SJCRH30 (cell line): ENCODE results near the gene MIA2. TPM values are rescaled to one million over a fixed set of nuclear protein-coding genes. Genes with fewer than 3 reads are reported as not detected.

Source experiments
- DNase-seq, 2 experiments: peaks; one replicate each; pipeline ENCODE4 v3.0.0-alpha.2; 2015 to 2020
- H3K27ac ChIP-seq: fragments of 250-450 bp; sonication (Bioruptor Pico); 2 replicates; pipeline ENCODE4 v1.5.1; 2020; ENCODE audit warnings: mild to moderate bottlenecking, moderate library complexity
- H3K27me3 ChIP-seq: fragments of 250-450 bp; sonication (Bioruptor Pico); 2 replicates; pipeline ENCODE4 v1.5.1; 2020; ENCODE audit warnings: mild to moderate bottlenecking, moderate library complexity
- H3K36me3 ChIP-seq: fragments of 250-450 bp; sonication (Bioruptor Pico); 2 replicates; pipeline ENCODE4 v1.5.1; 2020; ENCODE audit warnings: mild to moderate bottlenecking, moderate library complexity
- H3K4me1 ChIP-seq: fragments of 250-450 bp; sonication (Bioruptor Pico); 2 replicates; pipeline ENCODE4 v1.5.1; 2020; ENCODE audit warnings: mild to moderate bottlenecking, moderate library complexity
- H3K4me3 ChIP-seq: fragments of 250-450 bp; sonication (Bioruptor Pico); 2 replicates; pipeline ENCODE4 v1.5.1; 2020; ENCODE audit warnings: mild to moderate bottlenecking, moderate library complexity
- H3K9me3 ChIP-seq: fragments of 250-450 bp; sonication (Bioruptor Pico); replicated peaks from 2 replicates; pipeline ENCODE4 v1.5.1; 2020; ENCODE audit warnings: mild to moderate bottlenecking, moderate library complexity
- total RNA-seq: library from RNA; depleted of rRNA; stranded (reverse); fragments of >200 nt; shearing (Covaris generic); gene quantifications from 2 replicates; pipeline ENCODE4 v1.2.3, GENCODE V29; 2014

Gene MIA2
- total RNA-seq, 1 experiment from 2014 or later, result 20.5 TPM

GRCh38 chr14:39366460-39367386, 133.0 kb downstream of the MIA2 start:
- Histone ChIP-seq H3K36me3 (no peaks in the 10 kb centered on the region), H3K9me3 (no peaks in the 10 kb centered on the region; the same call in 1 of the 2 replicates), H3K4me1 (no peaks in the 10 kb centered on the region), H3K27ac (no peak overlapping the region), H3K27me3 (no peaks in the 10 kb centered on the region), H3K4me3 (no peak overlapping the region)
- no peak for DNase-seq

GRCh38 chr14:39367387-39367751, 133.7 kb downstream of the MIA2 start:
- Histone ChIP-seq H3K9me3 (no peaks in the 10 kb centered on the region; the same call in 1 of the 2 replicates), H3K27ac (no peak overlapping the region), H3K27me3 (no peaks in the 10 kb centered on the region), H3K4me1 (no peaks in the 10 kb centered on the region), H3K4me3 (no peak overlapping the region), H3K36me3 (no peaks in the 10 kb centered on the region)
- no peak for DNase-seq

- Histone ChIP-seq H3K36me3 (no peaks in the 10 kb centered on the region), H3K4me3 (no peak overlapping the region), H3K4me1 (no peaks in the 10 kb centered on the region), H3K9me3 (no peaks in the 10 kb centered on the region; the same call in 1 of the 2 replicates), H3K27ac (no peak overlapping the region), H3K27me3 (no peaks in the 10 kb centered on the region)
- DNase-seq, result peak; percentile 56 to 74
These were observed 134.7 kb downstream of the MIA2 start for GRCh38 chr14:39368261-39368959.

GRCh38 chr14:39369029-39369428, 135.3 kb downstream of the MIA2 start:
- DNase-seq, result no peak
- Histone ChIP-seq H3K36me3 (no peaks in the 10 kb centered on the region), H3K27ac (no peak overlapping the region), H3K4me1 (no peaks in the 10 kb centered on the region), H3K4me3 (no peak overlapping the region), H3K27me3 (no peaks in the 10 kb centered on the region), H3K9me3 (no peaks in the 10 kb centered on the region; the same call in 1 of the 2 replicates)

GRCh38 chr14:39370415-39370814, 136.7 kb downstream of the MIA2 start:
- Histone ChIP-seq H3K9me3 (no peaks in the 10 kb centered on the region), H3K4me3 (no peak overlapping the region), H3K4me1 (no peaks in the 10 kb centered on the region), H3K36me3 (no peaks in the 10 kb centered on the region), H3K27me3 (no peaks in the 10 kb centered on the region), H3K27ac (no peak overlapping the region)
- no peak for DNase-seq

GRCh38 chr14:39372656-39373055, 138.9 kb downstream of the MIA2 start:
- DNase-seq, result no peak
- Histone ChIP-seq H3K4me1 (no peaks in the 10 kb centered on the region), H3K9me3 (no peaks in the 10 kb centered on the region), H3K27me3 (no peaks in the 10 kb centered on the region), H3K4me3 (no peak overlapping the region), H3K36me3 (no peaks in the 10 kb centered on the region), H3K27ac (no peak overlapping the region)

GRCh38 chr14:39374851-39375250, 141.1 kb downstream of the MIA2 start:
- Histone ChIP-seq H3K4me3 (no peak overlapping the region), H3K9me3 (no peaks in the 10 kb centered on the region), H3K4me1 (no peaks in the 10 kb centered on the region), H3K36me3 (no peaks in the 10 kb centered on the region), H3K27me3 (no peaks in the 10 kb centered on the region), H3K27ac (no peak overlapping the region)
- no peak for DNase-seq

GRCh38 chr14:39376667-39377403, 143.1 kb downstream of the MIA2 start:
- H3K27ac ChIP-seq, result no peak overlapping the region

GRCh38 chr14:39381366-39381765, 147.7 kb downstream of the MIA2 start:
- no peaks in the 10 kb centered on the region for H3K4me1 ChIP-seq
- no peak for DNase-seq
- H3K9me3 ChIP-seq, result no peaks in the 10 kb centered on the region
- H3K27ac ChIP-seq, result no peak overlapping the region
- no peak overlapping the region for H3K4me3 ChIP-seq
- H3K27me3 ChIP-seq, result no peaks in the 10 kb centered on the region
- H3K36me3 ChIP-seq, result no peaks in the 10 kb centered on the region

More at GRCh38 chr14:39376667-39377403, 143.1 kb downstream of the MIA2 start:
- no peaks in the 10 kb centered on the region for H3K36me3 ChIP-seq
- H3K27me3 ChIP-seq, result no peaks in the 10 kb centered on the region
- no peaks in the 10 kb centered on the region for H3K9me3 ChIP-seq
- DNase-seq, result no peak
- no peak overlapping the region for H3K4me3 ChIP-seq
- H3K4me1 ChIP-seq, result no peaks in the 10 kb centered on the region

GRCh38 chr14:39382463-39382862, 148.7 kb downstream of the MIA2 start:
- H3K4me3 ChIP-seq, result no peak overlapping the region
- H3K4me1 ChIP-seq, result no peaks in the 10 kb centered on the region
- no peaks in the 10 kb centered on the region for H3K27me3 ChIP-seq
- H3K36me3 ChIP-seq, result no peaks in the 10 kb centered on the region
- H3K9me3 ChIP-seq, result no peaks in the 10 kb centered on the region
- no peak overlapping the region for H3K27ac ChIP-seq
- no peak for DNase-seq

- Histone ChIP-seq H3K36me3 (no peaks in the 10 kb centered on the region), H3K27me3 (no peaks in the 10 kb centered on the region), H3K9me3 (no peaks in the 10 kb centered on the region), H3K27ac (no peak overlapping the region), H3K4me3 (no peak overlapping the region), H3K4me1 (no peaks in the 10 kb centered on the region)
- no peak for DNase-seq
These were observed 149.4 kb downstream of the MIA2 start for GRCh38 chr14:39383026-39383660.

- no peaks in the 10 kb centered on the region for H3K27me3 ChIP-seq
- DNase-seq, result no peak
- no peaks in the 10 kb centered on the region for H3K36me3 ChIP-seq
- H3K9me3 ChIP-seq, result no peaks in the 10 kb centered on the region
- no peak overlapping the region for H3K4me3 ChIP-seq
- no peaks in the 10 kb centered on the region for H3K4me1 ChIP-seq
- no peak overlapping the region for H3K27ac ChIP-seq
These were observed 150.0 kb downstream of the MIA2 start for GRCh38 chr14:39383741-39384140.

- no peak overlapping the region for H3K27ac ChIP-seq
- H3K9me3 ChIP-seq, result no peaks in the 10 kb centered on the region
- H3K27me3 ChIP-seq, result no peaks in the 10 kb centered on the region
- DNase-seq, result no peak
- no peaks in the 10 kb centered on the region for H3K36me3 ChIP-seq
- H3K4me1 ChIP-seq, result no peaks in the 10 kb centered on the region
- no peak overlapping the region for H3K4me3 ChIP-seq
These were observed 150.5 kb downstream of the MIA2 start for GRCh38 chr14:39384177-39384576.

- no peak for DNase-seq
- peaks cover 2% of the 10 kb centered on the region; the same call in 1 of the 2 replicates for H3K36me3 ChIP-seq
These were observed 159.6 kb downstream of the MIA2 start for GRCh38 chr14:39393289-39393688.

More at GRCh38 chr14:39393289-39393688, 159.6 kb downstream of the MIA2 start:
- no peaks in the 10 kb centered on the region for H3K27me3 ChIP-seq
- H3K4me3 ChIP-seq, result no peak overlapping the region
- H3K27ac ChIP-seq, result no peak overlapping the region
- H3K4me1 ChIP-seq, result peaks cover 8% of the 10 kb centered on the region; the same call in 1 of the 2 replicates
- H3K9me3 ChIP-seq, result no peaks in the 10 kb centered on the region
